Activated B cell treated with CpG ODN at 0.5 μM for 24 hours (primary cell): ENCODE measurements around the gene HMG20A. TPM values are rescaled to one million over a fixed set of nuclear protein-coding genes. Genes with fewer than 3 reads are reported as not detected.

Source experiments
- ATAC-seq: fragments of 200-7000 bp; cut with Tn5 transposase; one replicate; pipeline ENCODE4 v1.10.0; 2021; ENCODE audit warnings: low read depth, mild to moderate bottlenecking, moderate library complexity
- CTCF ChIA-PET: fragments of 350-600 bp; sonication (Branson Sonifier 250); formaldehyde crosslinking; loops from one replicate; lab custom pipeline; 2021; ENCODE audit warnings: antibody characterized with exemption; lab: Charles Lee
- POLR2A ChIA-PET: fragments of 350-600 bp; sonication (Branson Sonifier 250); formaldehyde crosslinking; loops from one replicate; lab custom pipeline; 2021; ENCODE audit warnings: antibody characterized with exemption; lab: Charles Lee
- DNase-seq: peaks from one replicate; pipeline ENCODE4 v3.0.0; 2022
- H3K27ac Mint-ChIP-seq: one replicate; pipeline ENCODE4 v1.8.0; 2020; ENCODE audit warnings: mixed read lengths
- H3K27me3 Mint-ChIP-seq: one replicate; pipeline ENCODE4 v1.8.0; 2021; ENCODE audit warnings: mixed read lengths
- H3K36me3 Mint-ChIP-seq: one replicate; pipeline ENCODE4 v1.8.0; 2021; ENCODE audit warnings: low read depth, mixed read lengths
- H3K4me1 Mint-ChIP-seq: one replicate; pipeline ENCODE4 v1.8.0; 2021; ENCODE audit warnings: mixed read lengths
- H3K4me3 Mint-ChIP-seq: one replicate; pipeline ENCODE4 v1.8.0; 2020; ENCODE audit warnings: mild to moderate bottlenecking, mixed read lengths
- H3K9me3 Mint-ChIP-seq: one replicate; pipeline ENCODE4 v1.8.0; 2020; ENCODE audit warnings: mixed read lengths
- intact Hi-C: fragments of 100-400 bp; cut with micrococcal nuclease; formaldehyde crosslinking; loops from one replicate; pipeline ENCODE4 v1.15.1; 2024
- total RNA-seq: library from RNA; stranded (reverse); gene quantifications from 2 replicates; pipeline ENCODE4 v1.2.3, GENCODE V29; 2022
- TF ChIP-seq, protein P1 (sequence below): fragments of 200-600 bp; IDR thresholded peaks from one replicate; pipeline ENCODE4 v1.8.0; 2022; ENCODE audit warnings: antibody characterized with exemption, mild to moderate bottlenecking

HMG20A gene
- total RNA-seq, 1 donor from 2014 or later: 53.9 TPM

DNA sequence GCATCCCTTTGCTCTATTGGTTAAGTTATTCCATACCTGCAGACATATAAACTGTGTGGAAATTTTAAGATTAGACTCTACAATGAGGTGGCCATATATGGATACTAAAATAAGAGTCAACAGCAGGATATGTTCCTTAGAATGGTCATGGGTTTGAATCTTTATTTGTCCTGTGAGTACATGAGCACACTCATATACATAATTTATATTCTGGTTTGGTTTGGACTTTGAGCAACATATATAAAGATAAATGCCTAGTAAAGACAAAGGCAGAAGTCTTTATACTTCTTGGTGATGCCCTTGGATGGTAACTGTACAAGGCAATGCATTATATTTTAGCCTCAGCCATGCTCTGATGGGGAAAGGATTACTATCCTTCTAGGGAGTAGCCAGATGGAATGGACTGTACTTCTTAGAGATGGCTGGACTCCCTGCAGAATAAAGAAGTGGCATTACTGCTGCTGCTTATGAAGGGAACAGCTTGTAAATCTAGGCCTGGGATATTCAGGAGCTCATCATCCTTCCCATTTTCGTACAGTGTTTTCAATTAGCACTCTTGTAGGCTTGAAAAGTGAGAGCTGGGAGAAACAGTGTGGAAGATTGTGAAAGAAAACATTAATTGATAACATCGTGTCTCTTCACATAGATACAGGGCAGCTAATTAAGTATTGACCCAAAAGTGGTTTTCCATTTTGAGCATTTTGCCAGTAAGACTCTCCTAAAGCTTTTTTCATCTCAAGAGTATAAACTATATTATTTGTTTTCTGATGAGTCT is 60.4 kb downstream of the HMG20A start:
- ChIA-PET POLR2A (no interaction called here), CTCF (no interaction called here)
- no peak overlapping the region for H3K4me3 Mint-ChIP-seq
- TF ChIP-seq, protein P1, sequence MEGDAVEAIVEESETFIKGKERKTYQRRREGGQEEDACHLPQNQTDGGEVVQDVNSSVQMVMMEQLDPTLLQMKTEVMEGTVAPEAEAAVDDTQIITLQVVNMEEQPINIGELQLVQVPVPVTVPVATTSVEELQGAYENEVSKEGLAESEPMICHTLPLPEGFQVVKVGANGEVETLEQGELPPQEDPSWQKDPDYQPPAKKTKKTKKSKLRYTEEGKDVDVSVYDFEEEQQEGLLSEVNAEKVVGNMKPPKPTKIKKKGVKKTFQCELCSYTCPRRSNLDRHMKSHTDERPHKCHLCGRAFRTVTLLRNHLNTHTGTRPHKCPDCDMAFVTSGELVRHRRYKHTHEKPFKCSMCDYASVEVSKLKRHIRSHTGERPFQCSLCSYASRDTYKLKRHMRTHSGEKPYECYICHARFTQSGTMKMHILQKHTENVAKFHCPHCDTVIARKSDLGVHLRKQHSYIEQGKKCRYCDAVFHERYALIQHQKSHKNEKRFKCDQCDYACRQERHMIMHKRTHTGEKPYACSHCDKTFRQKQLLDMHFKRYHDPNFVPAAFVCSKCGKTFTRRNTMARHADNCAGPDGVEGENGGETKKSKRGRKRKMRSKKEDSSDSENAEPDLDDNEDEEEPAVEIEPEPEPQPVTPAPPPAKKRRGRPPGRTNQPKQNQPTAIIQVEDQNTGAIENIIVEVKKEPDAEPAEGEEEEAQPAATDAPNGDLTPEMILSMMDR: no peak
- ATAC-seq (no peak), DNase-seq (no peak)
- H3K4me1 Mint-ChIP-seq: no peaks in the 10 kb centered on the region
- H3K36me3 Mint-ChIP-seq: peaks cover 75% of the 10 kb centered on the region
- intact Hi-C loops: no loop called here
- no peaks in the 10 kb centered on the region for H3K27me3 Mint-ChIP-seq
- no peak overlapping the region for H3K27ac Mint-ChIP-seq
- H3K9me3 Mint-ChIP-seq: no peaks in the 10 kb centered on the region

DNA sequence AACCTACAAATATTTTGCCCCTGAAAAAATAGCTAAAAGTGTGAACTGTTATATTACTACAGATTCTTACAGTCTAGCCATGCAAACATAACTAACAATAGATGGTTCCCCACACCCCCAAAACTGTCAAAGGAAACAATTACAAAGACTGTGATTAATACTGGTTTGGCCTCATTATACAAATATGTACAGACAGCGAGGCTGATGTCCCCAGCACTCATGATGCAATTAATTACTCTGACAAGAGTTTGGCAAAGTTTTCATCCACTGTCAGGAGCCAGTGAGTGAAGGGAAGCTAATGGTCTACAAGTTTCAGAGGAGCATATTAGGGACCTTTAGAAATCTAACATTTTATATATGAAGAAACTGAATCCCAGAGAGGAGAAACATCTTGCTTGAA is 61.0 kb downstream of the HMG20A start:
- ChIA-PET CTCF (interaction anchor here (1.5 to 2.3 kb wide), 2 partner anchors 62 to 363 kb away, joined by 5 to 8 read pairs; no protein-coding TSS in a partner anchor), POLR2A (no interaction called here)
- TF ChIP-seq, protein P1: no peak
- Mint-ChIP-seq H3K27ac (no peak overlapping the region), H3K4me1 (no peaks in the 10 kb centered on the region), H3K9me3 (no peaks in the 10 kb centered on the region), H3K27me3 (no peaks in the 10 kb centered on the region), H3K4me3 (no peak overlapping the region), H3K36me3 (peaks cover 75% of the 10 kb centered on the region)
- intact Hi-C loops: no loop called here
- no peak for DNase-seq
- ATAC-seq: no peak

DNA sequence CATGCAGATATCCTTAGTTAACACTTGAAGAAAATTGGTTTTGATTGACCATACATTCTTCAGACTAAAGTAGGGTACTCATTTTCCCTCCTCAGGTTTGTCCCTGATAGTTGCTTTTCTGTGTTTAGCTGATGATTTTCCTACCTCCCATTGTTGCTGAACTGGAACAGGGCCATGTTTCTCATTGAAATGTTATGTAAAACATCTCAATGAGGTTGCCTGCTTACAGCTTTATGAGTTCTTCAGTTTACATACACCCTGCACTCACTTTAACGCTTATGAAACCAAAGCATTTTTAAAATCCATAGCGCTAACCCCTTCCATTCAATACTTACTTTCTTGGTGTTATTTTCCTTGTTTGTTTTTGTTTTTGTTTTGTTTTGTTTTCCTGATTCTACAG is 61.9 kb downstream of the HMG20A start:
- CTCF ChIA-PET: interaction anchor here (1.5 to 2.3 kb wide), 2 partner anchors 61 to 363 kb away, joined by 5 to 8 read pairs; no protein-coding TSS in a partner anchor
- ATAC-seq: no peak

DNA sequence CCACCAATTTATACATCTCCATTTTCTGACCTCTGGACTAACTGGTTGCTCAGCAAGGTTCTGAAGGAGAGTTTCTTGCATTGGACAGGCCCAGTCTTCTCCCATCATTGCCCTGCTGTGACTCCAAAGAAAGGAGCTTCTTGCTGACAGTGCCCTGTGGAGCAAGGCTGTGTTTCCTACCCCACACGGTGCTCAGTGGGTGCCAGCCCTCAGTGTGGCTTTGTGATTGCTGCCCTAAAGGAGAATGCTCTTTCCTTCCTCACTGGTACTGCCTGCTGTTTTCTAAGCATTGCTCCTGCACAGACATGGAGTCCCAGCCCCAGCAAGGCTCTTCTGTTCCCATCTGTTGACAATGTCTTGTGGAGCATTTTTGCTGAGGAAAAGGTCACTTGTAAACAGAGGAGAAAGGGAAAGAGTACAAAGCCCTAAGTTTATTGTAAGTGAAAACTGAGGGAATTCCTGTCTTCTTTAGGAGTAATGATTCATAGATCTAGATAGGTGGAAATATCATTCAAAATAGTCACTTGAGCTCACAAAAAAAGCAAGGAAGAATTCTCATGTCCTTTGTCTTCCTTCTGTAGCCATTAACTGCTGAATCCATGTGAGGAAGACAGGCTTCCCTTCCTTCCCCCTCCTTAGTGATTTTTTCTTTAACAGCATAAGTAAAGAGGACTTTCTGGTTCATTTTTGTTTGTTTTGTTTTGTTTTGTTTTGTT is 62.9 kb downstream of the HMG20A start:
- Mint-ChIP-seq H3K27ac (no peak overlapping the region), H3K9me3 (no peaks in the 10 kb centered on the region), H3K4me1 (peaks cover 9% of the 10 kb centered on the region), H3K27me3 (no peaks in the 10 kb centered on the region), H3K36me3 (peaks cover 67% of the 10 kb centered on the region), H3K4me3 (no peak overlapping the region)
- intact Hi-C loops: no loop called here
- POLR2A ChIA-PET: interaction anchor here (0.5 kb wide), 1 partner anchor 8 kb away, joined by 5 read pairs; no protein-coding TSS in a partner anchor
- CTCF ChIA-PET: interaction anchor here (2.3 kb wide), 1 partner anchor 364 kb away, joined by 8 read pairs; no protein-coding TSS in a partner anchor
- no peak for DNase-seq
- no peak for ATAC-seq
- TF ChIP-seq, protein P1: no peak

More for the DNA sequence above, 61.9 kb downstream of the HMG20A start:
- no peak for DNase-seq
- no peak overlapping the region for H3K27ac Mint-ChIP-seq
- H3K27me3 Mint-ChIP-seq: no peaks in the 10 kb centered on the region
- TF ChIP-seq, protein P1: no peak
- POLR2A ChIA-PET: no interaction called here
- no peak overlapping the region for H3K4me3 Mint-ChIP-seq
- H3K36me3 Mint-ChIP-seq: peaks cover 75% of the 10 kb centered on the region
- H3K9me3 Mint-ChIP-seq: no peaks in the 10 kb centered on the region
- intact Hi-C loops: no loop called here
- H3K4me1 Mint-ChIP-seq: peaks cover 8% of the 10 kb centered on the region

DNA sequence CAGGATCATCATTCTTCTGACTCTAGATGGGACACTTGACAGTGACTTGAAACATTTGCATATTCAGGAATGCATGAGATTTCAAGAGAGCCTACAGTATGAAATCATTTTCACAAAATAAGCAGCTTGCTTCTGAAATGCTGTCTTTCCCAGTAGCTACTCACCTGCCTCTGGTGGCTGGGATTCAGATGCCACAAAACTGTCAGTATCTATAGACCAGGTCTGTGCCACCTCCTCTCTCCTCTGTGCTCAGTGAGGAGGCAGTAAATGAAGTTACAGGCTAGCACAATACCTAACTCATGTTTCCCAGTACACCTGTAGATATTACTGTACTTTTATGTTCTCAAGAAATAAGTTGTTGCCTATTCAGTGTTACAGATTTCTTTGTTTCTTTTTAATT is 64.3 kb downstream of the HMG20A start:
- DNase-seq (no peak), ATAC-seq (no peak)
- Mint-ChIP-seq H3K4me3 (no peak overlapping the region), H3K27ac (no peak overlapping the region), H3K27me3 (no peaks in the 10 kb centered on the region), H3K4me1 (peaks cover 9% of the 10 kb centered on the region), H3K36me3 (peaks cover 60% of the 10 kb centered on the region), H3K9me3 (no peaks in the 10 kb centered on the region)
- ChIA-PET CTCF (no interaction called here), POLR2A (no interaction called here)
- intact Hi-C loops: no loop called here
- TF ChIP-seq, protein P1: no peak
